A673 (cell line): ENCODE data around the gene ISCA2.

Source experiments
- EZH2 ChIP-seq: fragments of 200-600 bp; sonication (generic); IDR thresholded peaks from 2 replicates; pipeline ENCODE4 v1.6.1; 2017; ENCODE audit warnings: borderline replicate concordance, low read depth, mild to moderate bottlenecking, mixed read lengths, antibody characterized with exemption, low read length; ENCODE audit not compliant: poor library complexity, severe bottlenecking
- TF ChIP-seq, protein P1 (sequence below): fragments of 300-800, 200-600 bp; sonication (generic); conservative IDR thresholded peaks from 2 replicates; pipeline ENCODE4 v1.5.1; 2017; ENCODE audit warnings: low read depth, mild to moderate bottlenecking, antibody characterized with exemption, low read length, moderate library complexity, mixed read lengths

- TF ChIP-seq, protein P1, sequence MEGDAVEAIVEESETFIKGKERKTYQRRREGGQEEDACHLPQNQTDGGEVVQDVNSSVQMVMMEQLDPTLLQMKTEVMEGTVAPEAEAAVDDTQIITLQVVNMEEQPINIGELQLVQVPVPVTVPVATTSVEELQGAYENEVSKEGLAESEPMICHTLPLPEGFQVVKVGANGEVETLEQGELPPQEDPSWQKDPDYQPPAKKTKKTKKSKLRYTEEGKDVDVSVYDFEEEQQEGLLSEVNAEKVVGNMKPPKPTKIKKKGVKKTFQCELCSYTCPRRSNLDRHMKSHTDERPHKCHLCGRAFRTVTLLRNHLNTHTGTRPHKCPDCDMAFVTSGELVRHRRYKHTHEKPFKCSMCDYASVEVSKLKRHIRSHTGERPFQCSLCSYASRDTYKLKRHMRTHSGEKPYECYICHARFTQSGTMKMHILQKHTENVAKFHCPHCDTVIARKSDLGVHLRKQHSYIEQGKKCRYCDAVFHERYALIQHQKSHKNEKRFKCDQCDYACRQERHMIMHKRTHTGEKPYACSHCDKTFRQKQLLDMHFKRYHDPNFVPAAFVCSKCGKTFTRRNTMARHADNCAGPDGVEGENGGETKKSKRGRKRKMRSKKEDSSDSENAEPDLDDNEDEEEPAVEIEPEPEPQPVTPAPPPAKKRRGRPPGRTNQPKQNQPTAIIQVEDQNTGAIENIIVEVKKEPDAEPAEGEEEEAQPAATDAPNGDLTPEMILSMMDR = no peak
- no peak for TF ChIP-seq EZH2
These were observed 38.7 kb downstream of the ISCA2 start for GRCh38 chr14:74532246-74532645.
